ENCODE results near the gene TBC1D16.
"Not testable (repeated sequence)": the region's sequence is repeated elsewhere in the genome, so short reads cannot be mapped to it uniquely, and the experiment has no call there.

TBC1D16 gene

DNA sequence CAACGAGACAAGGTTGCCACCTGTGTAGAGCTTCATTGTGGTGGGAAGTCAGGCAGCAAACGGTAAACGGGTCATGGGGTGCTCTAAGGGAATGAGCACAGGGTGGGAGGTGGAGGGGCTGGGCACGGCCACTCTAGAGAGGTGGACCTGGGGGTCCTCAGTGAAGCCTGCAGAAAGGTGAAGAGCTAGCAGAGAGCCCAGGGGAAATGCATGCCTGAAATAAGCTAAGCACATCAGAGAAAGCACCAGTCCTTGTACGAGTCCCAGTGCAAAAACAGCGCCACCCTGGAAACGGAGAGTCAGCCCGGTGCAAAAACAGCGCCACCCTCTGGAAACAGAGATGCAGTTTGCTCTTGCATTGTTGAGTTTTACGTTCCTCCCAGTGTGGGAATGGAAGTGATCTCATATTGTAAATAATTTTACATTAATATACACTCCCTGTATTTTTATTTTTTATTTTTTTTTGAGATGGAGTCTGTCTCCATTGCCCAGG lies 65.0 kb downstream of the TBC1D16 start:
- DNase-seq = peak; percentile 19

DNA sequence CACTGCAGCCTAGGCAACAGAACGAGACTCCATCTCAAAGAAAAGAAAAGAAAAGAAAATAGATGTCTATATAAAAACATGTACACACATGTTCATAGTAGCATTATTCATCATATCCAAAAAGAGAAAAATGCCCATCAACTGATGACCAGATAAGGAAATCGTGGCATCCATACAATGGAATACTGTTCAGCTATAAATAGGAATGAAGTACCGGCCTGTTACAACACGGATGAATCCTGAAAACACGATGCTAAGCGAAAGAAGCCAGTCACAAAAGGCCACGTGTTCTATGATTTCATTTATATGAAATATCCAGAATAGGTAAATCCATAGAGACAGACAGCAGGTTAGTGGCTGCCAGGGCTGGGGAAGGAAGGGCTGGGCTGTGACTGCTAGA lies 65.8 kb downstream of the TBC1D16 start:
- no peak for DNase-seq

DNA sequence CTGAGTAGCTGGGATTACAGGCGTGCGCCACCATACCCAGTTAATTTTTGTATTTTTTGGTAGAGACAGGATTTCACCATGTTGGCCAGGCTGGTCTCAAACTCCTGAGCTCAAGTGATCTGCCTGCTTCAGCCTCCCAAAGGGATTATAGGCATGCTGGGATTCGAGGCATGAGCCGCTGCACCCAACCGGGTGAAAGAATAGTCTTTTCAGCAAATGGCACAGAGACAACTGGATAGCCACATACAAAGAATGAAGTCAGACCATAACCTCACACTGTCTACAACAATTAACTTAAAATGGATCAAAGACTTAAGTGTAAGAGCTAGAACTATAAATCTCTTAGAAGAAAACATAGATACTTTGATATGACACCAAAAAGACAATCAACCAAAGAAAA lies 67.6 kb downstream of the TBC1D16 start:
- no peak for DNase-seq

DNA sequence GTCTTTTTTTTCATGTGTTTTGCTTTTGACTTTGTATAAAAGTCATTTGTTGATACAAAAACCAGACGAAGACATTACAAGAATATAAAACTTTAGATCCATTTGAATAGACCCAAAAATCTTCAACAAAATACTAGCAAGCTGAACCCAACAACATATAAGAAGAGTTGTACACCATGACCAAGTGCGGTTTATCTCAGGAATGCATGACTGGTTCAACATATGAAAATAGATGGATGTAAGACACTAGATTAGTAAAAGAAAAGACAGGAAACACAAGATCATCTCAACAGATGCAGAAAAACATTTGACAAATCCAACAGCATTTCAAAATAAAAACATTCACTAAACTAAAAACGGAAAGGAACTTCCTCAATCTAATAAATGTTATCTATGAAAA lies 69.0 kb downstream of the TBC1D16 start:
- DNase-seq = no peak

DNA sequence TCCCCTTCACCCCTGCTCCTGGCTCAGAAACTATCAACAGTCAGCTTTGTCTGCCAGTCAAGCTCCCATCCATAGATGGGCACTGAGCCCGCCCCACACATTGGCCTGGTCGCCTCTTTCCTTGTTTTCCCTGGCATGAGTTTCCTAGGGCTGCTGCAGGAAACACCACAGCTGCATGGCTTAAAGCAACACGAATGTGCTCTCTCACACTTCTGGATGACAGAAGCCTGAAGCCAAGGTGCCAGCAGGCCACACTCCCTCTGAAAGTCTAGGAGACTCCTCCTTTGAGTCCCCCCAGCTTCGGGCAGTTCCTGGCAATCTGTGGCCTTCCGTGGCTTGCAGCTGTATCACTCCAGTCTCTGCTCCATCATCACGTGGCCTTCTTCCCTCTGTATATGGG lies 69.9 kb downstream of the TBC1D16 start:
- DNase-seq = no peak

DNA sequence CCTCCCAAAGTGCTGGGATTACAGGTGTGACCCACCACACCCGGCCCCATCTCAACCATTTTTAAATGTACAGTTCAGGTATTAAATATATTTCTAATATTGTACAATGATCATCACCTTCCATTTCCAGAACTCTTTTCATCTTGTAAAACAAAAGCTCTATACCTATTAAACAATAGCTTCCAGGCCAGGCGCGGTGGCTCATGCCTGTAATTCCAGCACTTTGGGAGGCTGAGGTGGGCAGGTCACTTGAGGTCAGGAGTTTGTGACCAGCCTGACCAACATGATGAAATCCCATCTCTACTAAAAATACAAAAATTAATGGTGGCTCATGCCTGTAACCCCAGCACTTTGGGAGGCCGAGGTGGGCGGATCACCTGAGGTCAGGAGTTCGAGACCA lies 73.2 kb downstream of the TBC1D16 start:
- not testable (repeated sequence) for DNase-seq

DNA sequence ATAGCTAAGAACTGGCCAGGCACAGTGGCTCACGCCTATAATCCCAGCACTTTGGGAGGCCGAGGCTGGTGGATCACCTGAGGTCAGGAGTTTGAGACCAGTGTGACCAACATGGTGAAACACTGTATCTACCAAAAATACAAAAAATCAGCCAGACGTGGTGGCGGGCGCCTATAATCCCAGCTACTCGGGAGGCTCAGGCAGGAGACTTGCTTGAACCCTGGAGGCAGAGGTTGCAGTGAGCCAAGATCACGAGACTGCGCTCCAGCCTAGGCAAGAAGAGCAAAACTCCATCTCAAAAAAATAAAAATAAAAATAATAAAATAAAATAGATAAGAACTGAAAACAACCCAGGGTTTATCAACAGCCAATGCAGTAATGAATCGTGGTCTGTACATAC lies 74.1 kb downstream of the TBC1D16 start:
- not testable (repeated sequence) for DNase-seq

DNA sequence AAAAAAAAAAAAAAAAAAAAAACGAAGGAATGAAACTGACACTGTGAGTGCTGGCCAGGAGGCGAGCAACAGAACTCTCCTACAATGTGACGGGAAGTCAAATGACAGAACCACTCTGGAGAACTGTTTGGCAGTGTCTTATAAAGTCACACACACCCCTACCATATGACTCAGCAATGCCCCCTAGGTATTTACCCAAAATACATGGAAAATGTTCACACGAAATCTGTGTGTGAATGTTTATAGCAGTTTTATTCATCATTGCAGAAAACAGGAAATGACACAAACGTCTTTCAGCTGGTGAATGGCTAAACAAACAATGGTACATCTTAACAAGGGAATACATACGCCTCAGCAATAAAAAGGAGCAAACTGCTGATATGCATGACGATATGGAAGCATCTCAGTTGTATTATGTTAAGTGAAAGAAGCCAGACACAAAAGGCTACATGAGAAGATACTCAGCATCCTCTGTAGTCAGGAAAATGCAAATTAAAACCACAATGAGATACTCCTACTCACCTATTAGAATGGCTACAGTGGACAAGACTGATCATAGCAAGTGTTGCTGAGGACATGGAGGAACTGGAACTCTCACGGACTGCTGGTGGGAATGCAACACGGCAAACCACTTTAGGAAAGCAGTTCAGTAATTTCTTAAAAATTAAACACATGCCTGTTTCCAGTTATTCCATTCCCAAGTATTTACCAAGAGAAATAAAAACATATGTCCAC lies 74.7 kb downstream of the TBC1D16 start:
- DNase-seq = no peak

DNA sequence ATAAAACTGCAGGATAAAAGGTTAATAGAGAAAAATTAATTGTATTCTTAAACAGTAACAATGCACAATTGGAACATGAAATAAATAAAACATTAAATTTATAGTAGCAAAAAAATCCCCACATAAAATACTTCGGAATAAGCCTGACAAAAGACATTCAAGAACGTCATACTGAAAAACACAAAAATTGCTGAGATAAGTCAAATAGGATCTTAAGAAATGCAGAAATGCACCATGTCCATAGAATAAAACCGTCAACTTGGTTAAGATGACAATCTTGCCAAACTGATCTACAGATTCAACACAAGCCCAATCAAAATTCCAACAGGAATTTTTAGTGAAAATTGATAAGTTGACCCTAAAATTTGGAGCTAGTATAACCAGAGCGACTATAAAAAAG lies 76.6 kb downstream of the TBC1D16 start:
- no peak for DNase-seq

DNA sequence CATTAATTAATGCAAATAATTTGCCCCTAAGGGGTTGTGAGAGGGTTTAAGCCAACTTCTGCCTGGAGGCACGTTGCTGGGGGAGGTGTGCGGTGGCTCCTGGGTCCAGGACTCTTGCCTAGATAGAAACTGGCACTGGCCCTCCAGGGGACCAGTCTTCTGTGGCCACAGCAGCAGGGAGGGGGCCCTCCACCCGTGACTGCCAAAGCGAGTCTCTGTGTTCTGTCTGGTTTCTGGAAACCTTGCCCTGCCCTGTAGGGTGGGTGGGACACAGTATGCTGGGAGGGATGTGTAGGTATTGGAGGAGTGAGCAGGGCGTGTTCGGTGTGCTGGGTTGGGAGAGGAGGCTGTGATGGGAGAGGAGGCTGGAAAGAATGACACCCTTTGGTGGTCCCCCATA lies 78.8 kb downstream of the TBC1D16 start:
- no peak for DNase-seq

DNA sequence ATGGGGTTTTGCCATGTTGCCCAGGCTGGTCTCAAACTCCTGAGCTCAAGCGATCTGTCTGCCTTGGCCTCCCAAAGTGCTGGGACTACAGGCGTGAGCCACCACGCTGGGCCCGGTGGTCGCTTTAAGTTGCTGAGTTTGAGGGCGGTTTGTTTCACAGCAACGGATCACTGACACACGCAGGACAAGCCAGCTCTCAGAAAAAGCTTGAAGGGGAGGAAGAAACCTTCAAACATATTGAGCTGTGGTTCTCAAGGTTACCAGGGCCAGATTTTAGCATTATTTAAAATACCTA lies 79.3 kb downstream of the TBC1D16 start:
- DNase-seq = not testable (repeated sequence)

DNA sequence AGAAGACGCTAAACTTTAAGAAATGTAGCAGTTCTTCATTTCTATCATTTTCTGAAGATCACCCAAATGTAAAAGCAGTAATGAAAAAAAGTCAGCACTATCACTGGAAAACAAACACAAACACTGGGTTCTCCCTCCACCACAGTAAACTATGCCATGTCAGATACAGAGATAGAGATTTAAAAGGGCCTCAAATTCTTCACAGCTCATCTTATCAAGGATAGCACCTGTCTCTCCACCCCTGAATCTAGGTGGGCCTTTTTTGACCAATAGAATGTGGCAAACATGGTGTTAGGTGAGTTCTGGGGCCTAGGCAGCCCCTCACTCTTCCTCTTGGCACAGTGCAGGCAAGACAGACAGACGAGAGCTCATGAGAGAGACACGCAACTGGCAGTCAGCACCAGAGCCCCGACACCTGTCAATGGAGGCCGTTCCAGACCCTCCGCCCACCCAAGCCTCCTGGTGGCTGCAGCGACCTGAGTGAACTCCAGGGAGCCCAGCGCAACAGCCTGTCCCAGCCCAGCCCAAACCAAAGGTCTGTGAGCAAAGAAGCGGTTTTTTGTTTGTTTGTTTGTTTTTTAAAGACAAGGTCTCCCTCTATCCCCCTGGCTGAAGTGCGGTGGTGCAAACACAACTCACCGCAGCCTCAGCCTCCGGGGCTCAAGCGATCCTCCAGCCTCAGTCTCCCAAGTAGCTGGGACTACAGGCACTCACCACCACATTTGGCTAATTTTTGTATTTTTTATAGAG lies 79.8 kb downstream of the TBC1D16 start:
- no peak for DNase-seq

DNA sequence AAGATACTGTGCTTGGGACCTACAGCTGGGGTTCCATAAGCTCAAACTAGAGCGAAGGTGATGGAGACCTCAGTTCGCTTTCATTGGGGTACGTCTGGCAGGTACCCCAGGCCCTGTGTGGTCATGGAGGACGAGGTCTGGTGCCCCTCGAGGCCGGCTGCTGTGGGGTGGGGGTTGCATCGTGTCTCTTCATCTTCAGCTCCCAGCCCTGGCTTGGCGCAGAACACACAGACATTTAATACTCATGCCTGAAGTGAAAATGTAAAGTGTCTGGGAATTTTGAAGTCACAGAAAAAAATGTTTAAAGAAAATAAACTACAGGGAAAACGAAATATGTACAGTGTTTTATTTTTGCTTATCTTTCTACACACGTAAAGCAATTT lies 80.5 kb downstream of the TBC1D16 start:
- no peak for DNase-seq

DNA sequence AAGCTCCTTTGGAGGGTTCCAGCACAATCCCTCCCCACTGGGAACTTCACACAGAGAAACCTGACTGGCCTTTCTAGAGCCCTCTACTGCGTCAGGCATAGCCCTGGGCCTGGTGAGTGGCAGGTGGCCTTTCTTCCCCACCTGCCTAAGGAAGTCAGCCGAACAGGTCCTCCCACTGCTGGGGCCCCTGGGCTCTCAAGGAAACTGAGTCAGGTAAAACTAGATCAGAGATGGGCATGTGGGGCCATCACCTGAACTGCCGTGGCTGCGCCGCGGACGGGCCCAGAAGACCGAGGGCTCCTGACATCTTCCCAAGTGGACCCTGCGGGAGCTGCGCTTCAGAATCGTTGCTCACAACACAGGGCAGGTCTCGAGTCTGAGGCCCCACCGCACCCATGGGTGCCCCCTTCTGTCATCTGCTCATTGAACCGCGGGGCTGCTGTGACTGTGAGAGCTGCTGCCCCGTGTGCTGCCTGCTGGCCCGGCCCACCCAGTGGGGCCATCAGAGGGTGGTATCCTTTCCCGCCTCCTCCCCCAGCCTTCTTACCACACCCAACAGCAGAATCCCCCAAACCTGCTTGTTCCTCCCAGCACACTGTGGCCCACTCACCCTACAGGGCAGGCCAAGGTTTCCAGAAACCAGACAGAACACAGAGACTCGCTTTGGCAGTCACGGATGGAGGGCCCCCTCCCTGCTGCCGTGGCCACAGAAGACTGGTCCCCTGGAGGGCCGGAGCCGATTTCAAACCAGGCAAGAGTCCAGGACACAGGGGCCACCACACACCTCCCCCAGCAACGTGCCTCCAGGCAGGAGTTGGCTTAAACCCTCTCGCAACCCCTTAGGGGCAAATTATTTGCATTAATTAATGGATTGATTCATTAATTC lies 81.1 kb downstream of the TBC1D16 start:
- no peak for DNase-seq

DNA sequence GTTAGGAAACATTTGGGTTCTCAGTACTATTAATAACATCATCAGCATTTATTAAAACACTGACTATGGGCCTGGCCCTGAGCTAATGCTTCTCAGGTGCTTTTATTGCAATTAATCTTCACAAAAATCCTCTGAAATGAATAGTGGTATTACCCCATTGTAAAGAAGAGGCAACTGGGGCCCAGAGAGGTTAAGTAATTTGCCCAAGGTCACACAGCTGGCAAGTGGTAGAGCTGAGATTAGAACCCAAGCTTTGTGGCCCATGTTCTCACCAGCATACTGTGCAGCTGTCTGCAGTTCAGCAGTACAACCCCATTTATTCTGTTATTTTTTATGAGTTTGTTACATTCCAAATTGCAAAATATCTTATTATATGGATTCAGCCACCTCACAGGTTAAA lies 82.3 kb downstream of the TBC1D16 start:
- no peak for DNase-seq

DNA sequence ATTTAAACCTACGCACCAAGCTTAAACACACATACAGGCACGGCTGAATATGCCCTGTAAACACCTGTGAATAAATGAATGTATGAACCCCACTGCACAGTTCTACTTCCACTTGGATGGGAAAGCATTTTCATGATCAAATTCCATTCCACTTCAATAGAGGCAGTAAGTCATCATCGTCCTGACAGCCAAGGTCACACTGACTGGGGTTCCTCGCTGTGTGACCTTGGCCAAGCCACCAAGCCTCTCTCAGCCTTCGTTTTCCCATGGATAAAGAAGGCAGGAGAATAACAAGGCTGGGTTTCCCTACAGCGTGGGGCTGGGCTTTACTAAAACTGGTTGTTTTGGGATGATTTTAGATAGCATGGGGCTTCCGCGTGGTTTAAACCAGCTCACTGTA lies 82.8 kb downstream of the TBC1D16 start:
- DNase-seq = no peak

DNA sequence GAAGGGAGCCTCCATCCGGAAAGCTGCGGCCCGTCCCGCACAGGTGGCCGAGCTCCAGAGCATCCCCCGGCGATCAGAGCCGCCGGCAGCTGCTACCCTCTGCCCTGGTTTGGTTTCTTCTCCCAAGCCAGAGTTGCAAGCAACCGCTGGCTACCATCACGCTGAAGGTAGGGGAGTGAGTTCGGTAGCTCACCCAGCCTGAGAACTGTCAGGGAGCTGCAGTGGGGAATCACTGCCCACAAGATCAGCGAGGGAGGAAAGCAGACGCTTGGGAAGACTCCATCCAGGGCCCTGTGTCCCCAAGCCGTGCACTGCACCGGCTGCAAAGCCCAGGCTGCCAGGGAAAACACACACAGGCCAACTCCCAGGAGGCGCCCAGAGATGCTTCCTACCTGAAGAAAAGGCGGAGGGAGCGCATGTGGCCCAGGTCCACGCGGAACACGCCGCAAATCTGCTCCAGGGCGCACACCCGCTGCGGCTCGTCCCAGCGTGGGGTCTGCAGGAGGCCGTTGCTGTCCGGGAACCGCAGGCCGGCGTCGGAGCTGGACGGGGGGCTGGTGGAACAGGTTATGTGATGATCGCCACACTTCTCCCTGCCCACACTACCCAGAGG lies 83.3 kb downstream of the TBC1D16 start:
- DNase-seq = no peak

DNA sequence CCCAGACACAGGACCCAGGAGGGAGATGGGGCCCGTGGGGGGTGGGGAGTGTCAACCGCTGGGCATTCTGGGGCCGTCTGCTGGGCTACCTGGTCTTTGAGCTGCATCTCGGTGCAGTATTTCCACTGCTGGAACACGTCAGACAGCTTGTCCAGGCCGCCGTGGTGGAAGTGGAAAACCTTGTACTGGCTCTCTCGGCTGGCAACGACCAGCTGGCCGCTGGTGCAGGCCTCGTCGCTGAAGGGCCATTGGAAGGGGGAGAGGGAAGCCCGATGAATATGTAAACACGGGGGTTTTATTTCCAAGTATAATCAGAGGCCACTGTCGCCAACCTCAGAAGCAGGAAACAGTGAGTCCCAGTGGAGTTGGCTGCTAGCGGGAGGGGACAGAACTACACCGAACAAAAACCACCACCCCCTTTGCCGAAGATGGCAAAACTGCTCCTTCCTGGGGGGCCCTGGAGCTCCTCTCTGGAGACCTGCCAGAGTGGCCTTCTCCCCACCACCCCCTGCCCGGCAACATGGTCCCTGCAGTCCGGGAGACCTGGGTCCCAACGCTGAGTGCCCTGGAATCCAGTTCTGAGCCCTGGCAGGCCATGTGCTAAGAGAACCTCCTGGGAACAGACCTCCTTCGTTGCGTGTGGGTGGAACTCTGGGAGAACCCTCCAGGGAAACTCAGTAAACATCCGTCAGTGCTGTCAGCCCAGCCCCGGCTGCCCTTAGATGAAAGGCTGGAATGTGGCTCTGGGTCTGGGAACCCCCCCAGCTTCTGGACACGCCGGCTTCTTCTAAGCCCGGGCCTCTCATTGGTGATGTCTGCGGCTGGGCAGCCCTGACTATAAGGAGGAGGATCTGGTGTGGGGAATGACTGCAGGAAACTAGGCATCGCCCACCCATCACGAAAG lies 84.1 kb downstream of the TBC1D16 start:
- DNase-seq = no peak

DNA sequence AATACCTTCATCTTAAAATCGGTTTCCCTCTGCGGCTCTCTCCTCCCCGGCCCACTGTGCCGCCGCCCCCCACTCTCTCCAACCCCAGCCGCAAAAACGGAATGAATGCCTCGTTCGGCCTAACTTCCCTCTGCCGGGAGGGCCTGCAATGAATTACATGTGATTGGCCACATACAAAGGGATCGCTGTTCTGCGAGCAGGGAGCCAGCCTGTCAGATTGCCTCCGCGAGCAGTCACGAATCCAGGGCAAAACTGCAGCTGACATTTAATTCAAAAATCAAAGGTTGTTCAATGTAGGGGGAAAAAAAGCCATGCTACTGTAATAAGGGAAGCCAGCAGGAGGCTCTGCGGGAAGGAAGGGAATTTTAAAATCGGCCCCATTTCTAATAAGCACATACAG lies 84.9 kb downstream of the TBC1D16 start:
- DNase-seq = no peak

DNA sequence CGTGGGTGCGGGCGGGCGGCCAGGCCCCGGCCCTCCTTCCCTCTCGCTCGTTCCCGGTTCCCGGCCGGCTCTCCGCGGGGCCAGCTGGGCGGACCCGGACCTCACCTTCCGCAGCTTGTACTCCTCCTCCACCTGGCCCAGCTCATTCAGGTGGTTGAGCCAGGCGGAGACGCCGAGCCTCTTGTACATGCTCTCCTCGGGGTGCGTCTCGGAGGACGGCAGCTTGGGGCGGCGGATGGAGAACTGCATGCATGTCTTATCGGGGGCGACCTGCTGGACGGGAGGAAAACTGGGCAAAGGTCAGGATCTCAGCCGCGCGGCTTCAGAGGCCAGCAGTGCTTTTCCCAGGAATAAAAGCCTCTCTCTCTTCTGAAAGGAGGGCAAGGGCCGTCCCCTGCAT lies 85.4 kb downstream of the TBC1D16 start:
- DNase-seq = no peak

DNA sequence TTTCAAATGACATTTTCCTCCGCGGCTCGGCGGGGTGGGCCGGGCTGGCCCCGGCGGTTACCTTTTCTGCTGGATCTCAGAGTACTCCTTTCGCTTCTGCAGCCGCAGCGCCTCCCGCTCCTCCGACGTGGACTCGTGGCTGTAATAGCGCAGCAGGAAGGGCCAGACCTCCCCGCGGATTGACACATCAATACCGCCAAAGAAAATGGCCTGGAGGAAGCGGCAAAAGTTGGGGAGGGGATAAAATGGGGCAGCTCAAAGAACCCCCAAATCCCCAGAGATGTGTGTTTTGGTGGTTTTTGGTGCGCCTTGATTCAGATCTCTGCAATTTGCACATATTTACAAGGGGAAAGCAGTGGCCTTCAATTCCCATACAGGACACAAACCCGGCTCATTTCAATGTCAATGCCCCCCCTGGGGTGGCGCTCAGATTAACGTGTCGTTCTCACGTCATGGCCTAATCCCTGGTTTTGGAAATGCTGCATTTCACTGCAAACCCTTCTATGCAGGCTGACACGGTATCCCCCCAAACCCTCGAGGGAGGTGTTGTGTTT lies 85.9 kb downstream of the TBC1D16 start:
- no peak for DNase-seq

Data from MV-4-11 (cell line).